HepG2 (cell line): Measurements from ENCODE around the gene ZNF587B. TPM values are rescaled to one million over a fixed set of nuclear protein-coding genes. Genes with fewer than 3 reads are reported as not detected.

Source experiments
- AGO1 ChIP-seq: fragments of 200-400 bp; formaldehyde crosslinking; IDR thresholded peaks from 2 replicates; pipeline ENCODE4 v1.6.1; 2017; ENCODE audit warnings: mild to moderate bottlenecking, low read depth, low read length, moderate library complexity; ENCODE audit not compliant: poor library complexity, severe bottlenecking
- CREM ChIP-seq, 2 experiments: sonication (generic) in 1 of 2; formaldehyde crosslinking in 1 of 2; IDR thresholded peaks; 2 replicates each; pipeline versions ENCODE4 v1.4.0 to v1.6.1; 2016 to 2020; ENCODE audit warnings: antibody characterized with exemption in 1 of 2, mild to moderate bottlenecking in 1 of 2, missing genetic modification reagents in 1 of 2
- GTF3A ChIP-seq: sonication (generic); formaldehyde crosslinking; conservative IDR thresholded peaks from 2 replicates; pipeline ENCODE4 v1.4.0; 2020; ENCODE audit warnings: mild to moderate bottlenecking, missing genetic modification reagents
- HIC2 ChIP-seq: sonication (generic); formaldehyde crosslinking; IDR thresholded peaks from 2 replicates; pipeline ENCODE4 v1.9.0; 2022; ENCODE audit warnings: low read depth, missing genetic modification reagents
- HNRNPLL ChIP-seq: fragments of 200-400 bp; formaldehyde crosslinking; IDR thresholded peaks from 2 replicates; pipeline ENCODE4 v1.6.1; 2017; ENCODE audit warnings: mild to moderate bottlenecking, low read depth, low read length; ENCODE audit not compliant: poor library complexity, severe bottlenecking
- KDM2A ChIP-seq: sonication (generic); formaldehyde crosslinking; IDR thresholded peaks from 2 replicates; pipeline ENCODE4 v1.4.0; 2020; ENCODE audit warnings: low read depth, missing genetic modification reagents, borderline replicate concordance
- NR2F6 ChIP-seq, 2 experiments: IDR thresholded peaks; 2 replicates each; pipeline ENCODE4 v1.6.1; 2016; ENCODE audit warnings: antibody characterized with exemption in 1 of 2, mild to moderate bottlenecking in 1 of 2
- PBX2 ChIP-seq: IDR thresholded peaks from 2 replicates; pipeline ENCODE4 v1.6.1; 2016; ENCODE audit warnings: control low read depth
- RXRA ChIP-seq: sonication (generic); formaldehyde crosslinking; IDR thresholded peaks from 2 replicates; pipeline ENCODE4 v1.5.1; 2020; ENCODE audit warnings: missing genetic modification reagents
- SIN3A ChIP-seq: IDR thresholded peaks from 2 replicates; pipeline ENCODE4 v1.6.1; 2011; ENCODE audit warnings: low read depth, mild to moderate bottlenecking, control low read depth, low read length, borderline replicate concordance
- SKI ChIP-seq: fragments of 450-650 bp; IDR thresholded peaks from one replicate; pipeline ENCODE4 v1.6.1; 2018; ENCODE audit warnings: mild to moderate bottlenecking; ENCODE audit not compliant: partially characterized antibody
- SP4 ChIP-seq: sonication (generic); formaldehyde crosslinking; IDR thresholded peaks from 2 replicates; pipeline ENCODE4 v1.8.1; 2023; ENCODE audit warnings: mild to moderate bottlenecking, missing genetic modification reagents
- SRF ChIP-seq: IDR thresholded peaks from 2 replicates; pipeline ENCODE4 v1.6.1; 2011; ENCODE audit warnings: mild to moderate bottlenecking, low read depth, low read length, moderate library complexity
- SRSF1 ChIP-seq: fragments of 200-400 bp; formaldehyde crosslinking; optimal IDR thresholded peaks from 2 replicates; pipeline ENCODE3; 2017; ENCODE audit warnings: mild to moderate bottlenecking, low read depth, low read length, moderate library complexity
- TCF12 ChIP-seq, 2 experiments: fragments of 450-650 bp in 1 of 2; sonication (generic) in 1 of 2; formaldehyde crosslinking in 1 of 2; IDR thresholded peaks; 2 replicates each; pipeline versions ENCODE4 v1.6.1 to v1.8.0; 2017 to 2022; ENCODE audit warnings: antibody characterized with exemption in 1 of 2, mild to moderate bottlenecking in 1 of 2, missing genetic modification reagents in 1 of 2, moderate library complexity in 1 of 2
- ZNF207 ChIP-seq: fragments of 450-650 bp; IDR thresholded peaks from 2 replicates; pipeline ENCODE4 v1.6.1; 2016; ENCODE audit warnings: antibody characterized with exemption, borderline replicate concordance
- ZNF280B ChIP-seq: sonication (generic); formaldehyde crosslinking; IDR thresholded peaks from 2 replicates; pipeline ENCODE4 v1.5.0; 2020; ENCODE audit warnings: missing genetic modification reagents, mild to moderate bottlenecking, borderline replicate concordance
- ZNF761 ChIP-seq: sonication (generic); formaldehyde crosslinking; conservative IDR thresholded peaks from 2 replicates; pipeline ENCODE4 v1.4.0; 2020; ENCODE audit warnings: mild to moderate bottlenecking, missing genetic modification reagents
- ZNF792 ChIP-seq: IDR thresholded peaks from 2 replicates; pipeline ENCODE4 v1.6.1; 2016
- polyA plus RNA-seq, 8 experiments: library from polyadenylated mRNA; depleted of rRNA in 3 of 8; stranded (reverse) in 7 of 8; unstranded in 1 of 8; fragments of >200 nt; fragmentation: Illumina TruSeq in 4 of 8; extraction: Trizol in 4 of 8; gene quantifications; 2 replicates each; pipeline versions ENCODE4 v1.2.1 to v1.2.3, GENCODE V29; 2011 to 2016; ENCODE audit warnings: low read depth in 4 of 8, missing spikeins in 1 of 8, mixed read lengths in 1 of 8; ENCODE audit not compliant: insufficient read depth in 1 of 8
- total RNA-seq, 5 experiments: library from RNA; depleted of rRNA; stranded (reverse); fragments of >200 nt; fragmentation: Illumina TruSeq; extraction: Trizol; gene quantifications; 2 replicates each; pipeline ENCODE4 v1.2.3, GENCODE V29; 2016; ENCODE audit warnings: low read depth in 1 of 5
- TF ChIP-seq, protein P1 (sequence below): sonication (generic); formaldehyde crosslinking; IDR thresholded peaks from 2 replicates; pipeline ENCODE4 v1.4.0; 2020; ENCODE audit warnings: missing genetic modification reagents, mild to moderate bottlenecking, borderline replicate concordance
- TF ChIP-seq, protein P2 (sequence below): IDR thresholded peaks from 2 replicates; pipeline ENCODE4 v1.6.1; 2012; ENCODE audit warnings: low read depth, low read length, improper control_type of control experiment

Gene ZNF587B
- total and polyA plus RNA-seq, 2 of the 13 experiments (the other 11 are each of a cell fraction or from before 2014, with no cell fraction given): 5.2 to 29.9 TPM

DNA sequence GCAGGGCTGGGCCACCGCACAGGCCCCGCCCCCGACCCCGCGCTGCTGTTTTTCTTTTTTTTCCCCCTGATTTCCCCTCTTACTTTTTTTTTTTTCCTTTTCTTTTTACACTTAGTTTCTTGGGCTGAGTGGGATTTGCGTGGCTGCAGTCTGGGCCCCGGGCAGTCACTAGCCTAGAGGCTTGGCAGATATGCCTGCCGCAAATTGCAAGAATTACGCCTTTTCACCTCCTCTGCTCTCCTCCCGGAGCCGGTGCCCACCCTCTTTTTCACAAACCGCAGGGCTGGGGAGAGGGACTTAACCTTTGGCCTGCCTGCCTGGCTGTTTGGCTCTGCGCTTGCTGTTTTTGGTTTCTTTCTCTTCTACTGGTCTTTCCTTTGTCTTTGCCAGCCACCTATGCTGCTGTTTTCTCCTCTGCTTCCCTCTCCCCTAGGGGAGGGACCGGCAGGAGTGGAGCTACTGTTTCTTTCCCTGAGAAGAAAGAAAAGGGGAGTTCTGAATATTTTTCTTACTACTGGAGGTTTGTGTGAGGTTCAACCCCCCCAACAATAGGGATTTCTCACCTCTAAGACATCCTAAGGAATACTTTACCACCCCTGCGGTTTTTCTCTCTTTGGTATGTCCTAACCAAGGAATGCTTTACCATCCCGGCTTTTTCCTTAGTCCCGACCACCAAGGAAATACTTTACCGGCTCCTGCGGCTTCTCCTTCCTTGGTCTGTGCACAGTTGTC lies 26.3 kb upstream of the ZNF587B start (continued):
- no peak for TF ChIP-seq GTF3A (CRISPR knock-in tag)
- no peak for TF ChIP-seq ZNF280B (CRISPR knock-in tag)
- no peak for TF ChIP-seq PBX2 (CRISPR knock-in tag)
- TF ChIP-seq NR2F6 (IDR thresholded peaks at IDR 0.05): no peak; the same call in 1 of the 2 replicates
- 0 out of 2 replicates have a peak, but pooled peaks have one; percentile 23 for TF ChIP-seq NR2F6 (CRISPR knock-in tag; IDR thresholded peaks at IDR 0.05)
- TF ChIP-seq KDM2A (CRISPR knock-in tag): peak; percentile 52; the same call in 1 of the 2 replicates
- TF ChIP-seq ZNF792 (CRISPR knock-in tag): no peak
- TF ChIP-seq ZNF207: no peak
- peak; percentile 28 for TF ChIP-seq SRSF1
- TF ChIP-seq, protein P1, sequence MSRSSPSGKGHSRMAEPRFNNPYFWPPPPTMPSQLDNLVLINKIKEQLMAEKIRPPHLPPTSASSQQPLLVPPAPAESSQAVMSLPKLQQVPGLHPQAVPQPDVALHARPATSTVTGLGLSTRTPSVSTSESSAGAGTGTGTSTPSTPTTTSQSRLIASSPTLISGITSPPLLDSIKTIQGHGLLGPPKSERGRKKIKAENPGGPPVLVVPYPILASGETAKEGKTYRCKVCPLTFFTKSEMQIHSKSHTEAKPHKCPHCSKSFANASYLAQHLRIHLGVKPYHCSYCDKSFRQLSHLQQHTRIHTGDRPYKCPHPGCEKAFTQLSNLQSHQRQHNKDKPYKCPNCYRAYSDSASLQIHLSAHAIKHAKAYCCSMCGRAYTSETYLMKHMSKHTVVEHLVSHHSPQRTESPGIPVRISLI: no peak
- no peak for TF ChIP-seq HIC2 (CRISPR knock-in tag)
- TF ChIP-seq, protein P2, sequence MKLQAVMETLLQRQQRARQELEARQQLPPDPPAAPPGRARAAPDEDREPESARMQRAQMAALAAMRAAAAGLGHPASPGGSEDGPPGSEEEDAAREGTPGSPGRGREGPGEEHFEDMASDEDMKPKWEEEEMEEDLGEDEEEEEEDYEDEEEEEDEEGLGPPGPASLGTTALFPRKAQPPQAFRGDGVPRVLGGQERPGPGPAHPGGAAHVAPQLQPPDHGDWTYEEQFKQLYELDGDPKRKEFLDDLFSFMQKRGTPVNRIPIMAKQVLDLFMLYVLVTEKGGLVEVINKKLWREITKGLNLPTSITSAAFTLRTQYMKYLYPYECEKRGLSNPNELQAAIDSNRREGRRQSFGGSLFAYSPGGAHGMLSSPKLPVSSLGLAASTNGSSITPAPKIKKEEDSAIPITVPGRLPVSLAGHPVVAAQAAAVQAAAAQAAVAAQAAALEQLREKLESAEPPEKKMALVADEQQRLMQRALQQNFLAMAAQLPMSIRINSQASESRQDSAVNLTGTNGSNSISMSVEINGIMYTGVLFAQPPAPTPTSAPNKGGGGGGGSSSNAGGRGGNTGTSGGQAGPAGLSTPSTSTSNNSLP: no peak
- TF ChIP-seq RXRA (CRISPR knock-in tag): peak; percentile 23; the same call in 1 of the 2 replicates
- TF ChIP-seq CREM (IDR thresholded peaks at IDR 0.05): no peak
- no peak for TF ChIP-seq CREM (CRISPR knock-in tag; IDR thresholded peaks at IDR 0.05)
- TF ChIP-seq SIN3A: 0 out of 2 replicates have a peak, but pooled peaks have one; percentile 28
- no peak for TF ChIP-seq ZNF761 (CRISPR knock-in tag)
- no peak for TF ChIP-seq SP4 (CRISPR knock-in tag)
- no peak for TF ChIP-seq AGO1
- TF ChIP-seq TCF12 (IDR thresholded peaks at IDR 0.05): no peak
- TF ChIP-seq TCF12 (CRISPR knock-in tag; IDR thresholded peaks at IDR 0.05): no peak
- TF ChIP-seq SKI: no peak
- peak; percentile 95 for TF ChIP-seq HNRNPLL
- TF ChIP-seq SRF: no peak
